HCT116 (cell line): ENCODE measurements around the gene ACTA2. TPM values are rescaled to one million over a fixed set of nuclear protein-coding genes. Genes with fewer than 3 reads are reported as not detected.

ENCODE experiments used
- ATAC-seq: fragments of 200-7000 bp; cut with Tn5 transposase; 2 replicates; pipeline ENCODE4 v1.9.1; 2020; ENCODE audit warnings: mild to moderate bottlenecking, moderate library complexity
- BruUV-seq: library from RNA; stranded (reverse); fragments of 400-500 nt; replicated peaks from 2 replicates; lab custom pipeline; 2021; lab: Mats Ljungman, UMichigan
- CTCF ChIA-PET: fragments of 300-600 bp; sonication (Branson Sonifier 250); formaldehyde crosslinking; loops from one replicate; lab custom pipeline; 2021; ENCODE audit warnings: antibody characterized with exemption; lab: Charles Lee
- POLR2A ChIA-PET: fragments of 300-600, 350-600 bp; sonication (Branson Sonifier 250); formaldehyde crosslinking; loops from one replicate; lab custom pipeline; 2021; ENCODE audit warnings: antibody characterized with exemption; lab: Charles Lee
- RAD21 ChIA-PET, 2 experiments: fragments of 300-600 bp; sonication (Branson Sonifier 250); formaldehyde crosslinking; loops; one replicate each; lab custom pipeline; 2023; ENCODE audit warnings: low total read pairs in 2 of 2; ENCODE audit not compliant: uncharacterized antibody in 2 of 2, unreplicated experiment in 2 of 2, low non-redundant PET in 1 of 2; lab: Charles Lee
- DNase-seq: peaks from one replicate; pipeline ENCODE4 v3.0.0-alpha.2; 2010; ENCODE audit warnings: low read depth, low spot score
- H2AFZ ChIP-seq: fragments of 200-600 bp; shearing (Covaris generic), sonication (generic); 2 replicates; pipeline ENCODE4 v1.6.1; 2017; ENCODE audit warnings: low read depth, mixed run types, mixed read lengths, antibody characterized with exemption, low read length; ENCODE audit not compliant: poor library complexity, severe bottlenecking
- H3K27ac ChIP-seq: 2 replicates; pipeline ENCODE4 v1.5.1; 2012; ENCODE audit warnings: low read depth, low read length
- H3K27me3 ChIP-seq: fragments of 200-600 bp; sonication (generic); 2 replicates; pipeline ENCODE4 v1.6.1; 2016; ENCODE audit warnings: mixed run types, low read length, mixed read lengths; ENCODE audit not compliant: insufficient read depth
- H3K36me3 ChIP-seq, 2 experiments: fragments of 200-500 bp in 1 of 2; fragments of 200-600 bp in 1 of 2; sonication (Bioruptor generic) in 1 of 2; sonication (generic) in 1 of 2; 2 replicates each; pipeline versions ENCODE4 v1.5.1 to v1.6.1; 2014 to 2016; ENCODE audit warnings: low read length in 2 of 2, inconsistent platforms in 1 of 2, mixed read lengths in 1 of 2, mixed run types in 1 of 2; ENCODE audit not compliant: insufficient read depth in 2 of 2, control insufficient read depth in 1 of 2
- H3K4me1 ChIP-seq, 2 experiments: fragments of 200-600 bp in 1 of 2; sonication (generic) in 1 of 2; 2 replicates each; pipeline versions ENCODE4 v1.5.1 to v1.6.1; 2012 to 2017; ENCODE audit warnings: low read length in 2 of 2, inconsistent platforms in 1 of 2, mild to moderate bottlenecking in 1 of 2, mixed read lengths in 1 of 2, mixed run types in 1 of 2, moderate library complexity in 1 of 2; ENCODE audit not compliant: insufficient read depth in 2 of 2, control insufficient read depth in 1 of 2
- H3K4me2 ChIP-seq: fragments of 200-600 bp; sonication (generic); 2 replicates; pipeline ENCODE4 v1.6.1; 2017; ENCODE audit warnings: mixed run types, low read length, mixed read lengths
- H3K4me3 ChIP-seq, 2 experiments: fragments of 200-600 bp in 1 of 2; sonication (generic) in 1 of 2; replicated peaks in 1 of 2; 2 replicates each; pipeline ENCODE4 v1.5.1; 2011 to 2016; ENCODE audit warnings: low read length in 2 of 2, control low read depth in 1 of 2, low read depth in 1 of 2, mild to moderate bottlenecking in 1 of 2, mixed read lengths in 1 of 2, mixed run types in 1 of 2
- H3K79me2 ChIP-seq: fragments of 200-600 bp; sonication (generic); 2 replicates; pipeline ENCODE4 v1.6.1; 2017; ENCODE audit warnings: mild to moderate bottlenecking, mixed run types, low read length, moderate library complexity, mixed read lengths; ENCODE audit not compliant: insufficient read depth
- H3K9ac ChIP-seq: fragments of 200-600 bp; sonication (generic); 2 replicates; pipeline ENCODE4 v1.6.1; 2016; ENCODE audit warnings: low read length, mixed read lengths
- H3K9me2 ChIP-seq: fragments of 200-600 bp; sonication (generic), shearing (Covaris generic); 2 replicates; pipeline ENCODE4 v1.6.1; 2017; ENCODE audit warnings: mixed run types, mild to moderate bottlenecking, moderate library complexity; ENCODE audit not compliant: insufficient read depth
- H3K9me3 ChIP-seq, 2 experiments: fragments of 200-500 bp in 1 of 2; fragments of 200-600 bp in 1 of 2; sonication (Bioruptor generic) in 1 of 2; sonication (generic) in 1 of 2; 2 replicates each; pipeline ENCODE4 v1.6.1; 2014 to 2017; ENCODE audit warnings: low read length in 2 of 2, mixed read lengths in 2 of 2, inconsistent platforms in 1 of 2, low read depth in 1 of 2, mild to moderate bottlenecking in 1 of 2, mixed run types in 1 of 2, moderate library complexity in 1 of 2; ENCODE audit not compliant: control insufficient read depth in 1 of 2, insufficient read depth in 1 of 2
- H4K20me1 ChIP-seq: fragments of 200-600 bp; sonication (generic), shearing (Covaris generic); 2 replicates; pipeline ENCODE4 v1.6.1; 2017; ENCODE audit warnings: mixed run types, mild to moderate bottlenecking, moderate library complexity; ENCODE audit not compliant: insufficient read depth
- CBX3 ChIP-seq: IDR thresholded peaks from 2 replicates; pipeline ENCODE4 v1.6.1; 2012; ENCODE audit warnings: low read depth
- CEBPB ChIP-seq: IDR thresholded peaks from 2 replicates; pipeline ENCODE4 v1.6.1; 2012; ENCODE audit warnings: low read depth
- EGR1 ChIP-seq: IDR thresholded peaks from 2 replicates; pipeline ENCODE4 v1.6.1; 2012; ENCODE audit warnings: low read depth
- EZH2 ChIP-seq: fragments of 200-600 bp; sonication (generic); IDR thresholded peaks from 2 replicates; pipeline ENCODE4 v1.6.1; 2017; ENCODE audit warnings: antibody characterized with exemption, mixed run types
- POLR2A ChIP-seq: IDR thresholded peaks from 2 replicates; pipeline ENCODE4 v1.7.0; 2011; ENCODE audit warnings: borderline replicate concordance; ENCODE audit not compliant: insufficient read depth, insufficient read length; ENCODE audit errors: extremely low read depth
- POLR2AphosphoS5 ChIP-seq: IDR thresholded peaks from 2 replicates; pipeline ENCODE4 v1.6.1; 2011; ENCODE audit warnings: mild to moderate bottlenecking, low read depth, low read length, moderate library complexity
- REST ChIP-seq: IDR thresholded peaks from 2 replicates; pipeline ENCODE4 v1.6.1; 2012; ENCODE audit warnings: low read depth
- SIN3A ChIP-seq: IDR thresholded peaks from 2 replicates; pipeline ENCODE4 v1.6.1; 2012; ENCODE audit warnings: low read depth
- ZFX ChIP-seq: fragments of 450-650 bp; IDR thresholded peaks from 2 replicates; pipeline ENCODE4 v1.6.1; 2017
- ZNF274 ChIP-seq: fragments of 200-500 bp; sonication (Bioruptor generic); IDR thresholded peaks from 2 replicates; pipeline ENCODE4 v1.6.1; 2014; ENCODE audit warnings: mild to moderate bottlenecking, low read depth, low read length, inconsistent platforms
- intact Hi-C: fragments of 100-400 bp; cut with micrococcal nuclease; formaldehyde crosslinking; loops from 2 replicates; pipeline ENCODE4 v1.10.0; 2022
- total RNA-seq: library from RNA; stranded (reverse); gene quantifications from one replicate; pipeline ENCODE4 v1.2.1, GENCODE V29; 2021; ENCODE audit not compliant: unreplicated experiment

The ACTA2 gene
- total RNA-seq, 1 experiment from 2014 or later = 9.4 TPM

GRCh38 chr10:88946965-88947590 lies 5.5 kb downstream of the ACTA2 start:
- DNase-seq = no peak
- TF ChIP-seq REST = no peak
- no peak for TF ChIP-seq ZNF274
- no peak for TF ChIP-seq EZH2
- no peak for TF ChIP-seq EGR1
- no peak for TF ChIP-seq POLR2A
- no peak for TF ChIP-seq SIN3A
- TF ChIP-seq ZFX = no peak
- no peak for TF ChIP-seq POLR2AphosphoS5
- TF ChIP-seq CBX3 = no peak
- no peak for TF ChIP-seq CEBPB
- TF ChIP-seq, all 23 proteins: peak for 0
- Histone ChIP-seq H3K9me2 (no peaks in the 10 kb centered on the region), H3K4me1 (no peaks in the 10 kb centered on the region), H3K27ac (no peak overlapping the region), H2AFZ (no peak overlapping the region), H3K9me3 (no peaks in the 10 kb centered on the region), H3K79me2 (no peaks in the 10 kb centered on the region), H3K4me3 (no peak overlapping the region), H3K4me2 (no peak overlapping the region), H3K27me3 (no peaks in the 10 kb centered on the region), H4K20me1 (no peaks in the 10 kb centered on the region), H3K36me3 (no peaks in the 10 kb centered on the region), H3K9ac (no peak overlapping the region)
- CTCF ChIA-PET = interaction anchor here (0.6 kb wide), 1 partner anchor 111 kb away, joined by 3 read pairs; no protein-coding TSS in a partner anchor
- RAD21 ChIA-PET = no interaction called here
- POLR2A ChIA-PET = no interaction called here
- ATAC-seq = no peak
- intact Hi-C loops = no loop called here
- no TSS peak for BruUV-seq
